DMS 273 treated with DMSO at 0.1 percent for 48 hours (cell line): Measurements from ENCODE around the gene GLT1D1.
"Not testable (repeated sequence)": the region's sequence is repeated elsewhere in the genome, so short reads cannot be mapped to it uniquely, and the experiment has no call there.

ENCODE experiments used
- DNase-seq: peaks from one replicate; lab custom pipeline; 2025; lab: John Stamatoyannopoulos, UW

GLT1D1 gene

GRCh38 chr12:128852885-128853599 lies at the start of gene GLT1D1:
Gene GLT1D1 (plus strand): TSS chr12:128853478. CDS start chr12:128853582, 104 bp downstream.
- no peak for DNase-seq

GRCh38 chr12:128803788-128804187 lies 49.5 kb upstream of the GLT1D1 start:
- no peak for DNase-seq

DNA sequence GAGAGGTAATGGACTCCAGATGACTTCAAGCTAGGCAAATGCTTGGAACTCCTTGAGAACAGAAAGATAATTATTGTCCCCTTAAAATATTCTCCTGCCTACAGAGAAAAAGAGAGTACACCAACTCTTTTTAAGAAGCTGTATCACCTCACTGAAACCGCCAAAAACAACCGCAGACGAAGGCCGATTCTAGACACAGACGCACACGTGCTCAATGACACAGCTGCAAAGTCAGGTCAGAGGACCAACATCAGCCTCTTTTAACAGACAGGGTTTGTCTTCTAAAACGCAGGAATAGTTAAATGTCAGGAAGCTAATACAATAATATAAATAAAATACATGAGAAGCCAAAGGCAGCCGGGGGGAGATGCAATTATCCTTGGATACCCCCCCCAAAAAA lies 48.5 kb upstream of the GLT1D1 start:
- DNase-seq = no peak

GRCh38 chr12:128805406-128805805 lies 47.9 kb upstream of the GLT1D1 start:
- DNase-seq = not testable (repeated sequence)

GRCh38 chr12:128806573-128806972 lies 46.7 kb upstream of the GLT1D1 start:
- DNase-seq = no peak

DNA sequence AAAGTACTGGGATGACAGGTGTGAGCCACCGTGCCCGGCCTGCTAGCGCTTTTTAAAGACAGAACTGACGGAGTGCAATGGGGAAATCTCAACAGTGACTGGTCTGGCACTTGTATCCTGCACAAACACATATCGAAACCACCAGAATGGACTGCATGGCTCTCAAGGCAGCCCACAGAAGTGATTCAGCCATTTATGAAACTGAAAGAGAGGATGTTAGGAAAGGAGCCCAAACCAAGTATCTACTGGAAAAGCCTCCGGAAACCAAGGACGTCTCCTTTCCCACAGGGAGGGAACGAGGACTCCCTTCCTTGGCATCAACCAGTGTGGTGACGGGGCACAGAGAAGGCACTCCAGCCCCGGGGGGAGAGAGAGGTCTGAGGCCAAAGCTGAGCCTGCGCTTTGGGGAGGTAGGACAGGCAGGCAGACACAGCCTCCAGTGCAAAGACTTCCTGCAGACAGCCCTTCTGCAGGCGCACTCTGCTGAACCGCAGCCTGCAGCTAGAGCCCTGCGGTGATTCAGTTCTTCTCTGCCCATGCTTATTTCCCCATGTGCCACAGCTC lies 46.0 kb upstream of the GLT1D1 start:
- no peak for DNase-seq

GRCh38 chr12:128808651-128809050 lies 44.6 kb upstream of the GLT1D1 start:
- DNase-seq = no peak

GRCh38 chr12:128810182-128811127 lies 42.8 kb upstream of the GLT1D1 start:
- DNase-seq = no peak

GRCh38 chr12:128811806-128812205 lies 41.5 kb upstream of the GLT1D1 start:
- no peak for DNase-seq

- DNase-seq = no peak
Measured at GRCh38 chr12:128813392-128813791, 39.9 kb upstream of the GLT1D1 start.

DNA sequence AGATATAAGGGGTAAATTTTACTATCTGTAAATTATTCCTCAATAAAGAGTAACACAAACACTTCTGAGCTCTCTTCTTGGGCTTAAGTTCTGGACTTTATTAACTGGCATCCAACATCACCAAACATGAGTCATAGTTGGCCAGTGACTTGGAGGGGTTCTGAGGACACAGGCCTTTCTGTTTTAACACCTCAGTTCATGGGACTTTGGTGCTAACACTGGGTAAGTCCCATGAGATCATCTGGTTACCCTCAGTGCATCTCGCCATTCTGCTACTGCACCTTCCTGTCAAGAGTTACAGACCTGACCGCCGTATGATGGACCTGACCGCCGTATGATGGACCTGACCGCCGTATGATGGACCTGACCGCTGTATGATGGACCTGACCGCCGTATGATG lies 39.4 kb upstream of the GLT1D1 start:
- DNase-seq = no peak

DNA sequence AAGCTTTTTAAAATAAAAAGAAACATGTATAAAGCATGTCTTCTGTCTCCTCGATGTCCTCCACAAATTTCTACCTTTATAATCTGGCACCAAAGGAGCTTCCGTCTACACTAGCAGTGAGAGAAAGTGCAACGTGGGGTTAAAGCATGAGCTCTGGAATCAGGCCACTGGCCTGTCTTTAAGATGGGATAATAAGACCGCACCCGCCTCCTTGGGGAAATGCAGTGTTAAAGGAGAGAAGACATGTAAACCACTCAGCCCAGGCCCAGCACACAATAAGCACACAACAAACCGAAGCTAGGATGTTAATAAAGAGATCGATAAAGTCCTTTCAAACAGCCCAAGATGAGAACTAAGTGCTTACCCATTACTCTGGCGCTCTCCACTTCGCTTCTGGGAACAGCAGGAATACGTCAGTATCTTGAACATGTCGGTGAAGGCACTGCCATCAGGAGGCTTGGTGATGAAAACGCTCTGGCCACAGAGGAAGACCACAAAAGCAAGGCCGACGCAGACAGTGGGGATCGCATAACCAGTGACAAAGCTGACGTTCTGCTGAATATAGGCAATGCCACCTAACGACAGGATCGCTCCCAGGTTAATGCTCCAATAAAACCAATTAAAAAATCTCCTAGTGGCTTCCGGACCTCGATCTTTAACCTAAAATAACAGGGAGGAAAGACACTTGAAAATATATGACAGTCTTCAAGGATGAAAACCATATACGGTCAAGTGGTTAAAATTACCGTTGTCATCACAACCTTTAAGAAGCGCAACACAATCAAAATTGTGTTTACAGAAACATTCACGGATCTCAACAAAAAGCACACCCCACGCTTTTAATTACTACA lies 38.6 kb upstream of the GLT1D1 start:
- no peak for DNase-seq

DNA sequence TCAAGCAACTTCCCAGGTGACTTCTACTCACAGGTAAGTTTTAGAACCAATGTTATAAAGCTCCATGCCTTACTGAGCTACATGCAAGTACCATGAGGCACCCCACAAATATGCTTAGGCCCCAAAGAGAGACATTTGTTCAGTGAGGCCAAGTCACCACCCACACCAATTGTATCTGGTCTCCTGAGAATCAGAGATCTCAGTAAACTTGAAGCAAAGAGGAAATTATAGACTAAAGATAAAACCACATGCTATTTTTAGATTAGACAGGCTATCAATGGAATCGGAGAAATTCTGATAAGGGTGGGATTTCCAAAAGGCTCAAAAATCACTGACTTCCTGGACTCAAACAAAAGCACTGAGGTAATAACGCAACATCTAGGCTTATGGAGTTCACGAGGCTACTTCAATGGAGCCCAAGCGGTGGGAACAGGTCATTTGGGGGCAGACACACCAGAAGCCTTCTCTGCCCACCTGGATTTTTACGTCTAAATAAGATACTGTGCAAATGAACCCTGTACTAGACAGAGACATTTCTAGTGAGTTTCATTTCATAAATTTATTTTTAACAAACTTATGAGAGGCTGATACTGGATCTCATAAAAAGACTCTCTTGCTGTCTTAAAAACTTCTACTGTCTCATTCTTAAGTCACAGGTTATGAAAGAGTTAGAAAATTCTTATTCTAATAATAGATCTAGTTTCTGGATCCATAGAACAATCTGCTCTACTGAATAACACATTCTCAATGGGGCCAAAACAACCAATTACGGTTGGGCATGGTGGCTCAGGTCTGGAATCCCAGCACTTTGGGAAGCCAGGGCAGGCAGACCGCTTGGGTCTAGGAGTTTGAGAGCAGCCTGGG lies 37.3 kb upstream of the GLT1D1 start:
- DNase-seq = no peak

- DNase-seq = no peak
Measured at GRCh38 chr12:128816643-128816920, 36.7 kb upstream of the GLT1D1 start.

GRCh38 chr12:128817111-128818015 lies 35.9 kb upstream of the GLT1D1 start:
- DNase-seq = no peak

DNA sequence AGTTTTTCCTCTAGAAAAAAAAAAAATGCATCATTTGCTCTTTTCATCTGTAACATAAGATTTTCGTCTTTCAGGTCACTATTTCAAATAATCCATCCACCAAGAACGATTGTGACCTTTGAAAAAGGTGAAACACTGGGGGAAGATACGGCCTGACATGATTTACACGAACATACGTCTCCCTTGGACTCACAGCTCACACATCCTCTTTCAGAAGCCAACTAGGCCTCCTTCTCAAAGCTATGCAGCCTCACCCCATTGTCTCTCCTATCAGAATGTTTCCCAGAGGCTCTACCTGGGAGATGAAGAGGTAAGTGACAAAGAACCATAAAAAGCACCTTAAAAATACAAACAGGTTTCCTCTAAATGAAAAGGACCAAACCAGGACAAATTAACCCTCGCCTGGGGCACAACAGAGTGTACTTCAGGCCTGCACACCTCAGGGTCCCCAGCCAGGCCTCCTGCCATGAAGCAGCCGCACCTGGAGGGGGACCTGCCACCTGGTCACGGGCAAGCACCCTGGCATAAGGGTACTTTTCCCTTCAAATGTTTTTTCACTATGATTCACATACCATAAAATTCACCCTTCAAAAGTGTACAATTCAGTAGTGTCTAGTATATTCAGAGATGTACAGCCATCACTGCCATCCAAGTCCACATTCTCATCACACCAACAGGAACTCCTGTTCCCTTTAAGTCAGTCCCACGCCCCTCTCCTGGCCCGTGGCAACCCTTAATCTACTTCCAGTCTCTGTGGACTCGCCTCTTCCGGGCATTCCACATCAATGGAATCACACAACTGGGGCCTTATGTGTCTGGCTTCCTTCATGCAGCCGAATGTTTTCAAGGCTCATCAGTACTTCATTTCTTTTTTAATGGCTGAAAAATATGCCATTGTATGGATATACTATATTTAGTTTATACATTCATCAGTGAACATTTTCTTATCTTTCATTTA lies 34.9 kb upstream of the GLT1D1 start:
- no peak for DNase-seq

DNA sequence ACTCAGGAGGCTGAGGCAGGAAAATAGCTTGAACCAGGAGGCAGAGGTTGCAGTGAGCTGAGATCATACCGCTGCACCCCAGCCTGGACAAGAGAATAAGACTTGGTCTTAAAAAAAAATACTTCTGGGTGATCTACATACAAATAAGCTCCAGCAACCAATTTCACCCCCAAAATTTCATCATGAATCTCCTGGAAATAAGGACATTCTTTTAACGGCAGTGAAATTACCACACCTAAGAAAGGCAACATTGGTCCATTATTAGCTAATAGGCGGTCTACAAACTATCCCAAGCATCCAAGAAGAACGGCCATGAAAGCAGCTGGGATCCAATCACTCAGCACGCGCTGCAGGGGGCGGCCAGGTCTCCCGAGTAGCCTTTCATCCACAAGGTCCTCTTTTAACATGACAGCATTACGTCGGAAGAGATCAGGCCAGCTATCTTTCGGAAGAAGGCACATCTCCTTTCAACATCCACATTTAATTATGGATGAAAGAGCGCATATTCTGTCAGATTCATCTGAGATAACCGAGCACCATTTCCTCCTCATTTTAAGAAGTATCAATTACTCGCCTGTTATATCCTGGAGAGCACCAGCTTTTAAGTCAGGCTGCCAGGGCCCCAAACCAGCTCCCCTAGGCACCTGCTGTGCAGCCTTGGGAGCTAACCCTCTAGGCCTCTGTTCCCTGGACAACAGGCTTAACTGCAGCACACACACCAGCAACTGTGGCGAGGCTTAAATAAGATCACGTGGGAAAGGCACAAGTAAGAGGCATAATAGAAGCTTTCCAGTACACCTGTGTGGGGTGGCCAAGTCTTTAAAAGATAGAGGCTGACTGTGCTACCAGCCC lies 33.8 kb upstream of the GLT1D1 start:
- DNase-seq = no peak

GRCh38 chr12:128820253-128820652 lies 33.0 kb upstream of the GLT1D1 start:
- no peak for DNase-seq
